Type B pancreatic cell (in vitro differentiated cells): Measurements from ENCODE around the gene ARL8A. TPM values are rescaled to one million over a fixed set of nuclear protein-coding genes. Genes with fewer than 3 reads are reported as not detected.

ENCODE experiments used
- DNase-seq: peaks from one replicate; pipeline ENCODE4 v3.0.0; 2021; ENCODE audit warnings: mixed read lengths; ENCODE audit not compliant: unreplicated experiment; ENCODE audit errors: extremely low spot score
- H3K27ac Mint-ChIP-seq: 2 replicates; pipeline ENCODE4 v1.8.0; 2021; ENCODE audit warnings: mild to moderate bottlenecking, mixed read lengths
- H3K27me3 Mint-ChIP-seq: 2 replicates; pipeline ENCODE4 v1.8.0; 2021; ENCODE audit warnings: mixed read lengths
- H3K36me3 Mint-ChIP-seq: 2 replicates; pipeline ENCODE4 v1.8.0; 2021; ENCODE audit warnings: mixed read lengths
- H3K4me1 Mint-ChIP-seq: one replicate; pipeline ENCODE4 v1.8.0; 2021; ENCODE audit warnings: mixed read lengths; ENCODE audit not compliant: unreplicated experiment
- H3K4me3 Mint-ChIP-seq: 2 replicates; pipeline ENCODE4 v1.8.0; 2021; ENCODE audit warnings: mild to moderate bottlenecking, mixed read lengths
- H3K9me3 Mint-ChIP-seq: 2 replicates; pipeline ENCODE4 v1.8.0; 2021; ENCODE audit warnings: mixed read lengths
- total RNA-seq: library from RNA; stranded (reverse); gene quantifications from 2 replicates; pipeline ENCODE4 v1.2.1, GENCODE V29; 2021; ENCODE audit warnings: low replicate concordance
- TF ChIP-seq, protein P1 (sequence below): fragments of 200-600 bp; sonication (generic); conservative IDR thresholded peaks from 2 replicates; pipeline ENCODE4 v1.5.0; 2021; ENCODE audit warnings: antibody characterized with exemption, mild to moderate bottlenecking

The ARL8A gene
- total RNA-seq, 1 donor from 2014 or later = 58.6 TPM

DNA sequence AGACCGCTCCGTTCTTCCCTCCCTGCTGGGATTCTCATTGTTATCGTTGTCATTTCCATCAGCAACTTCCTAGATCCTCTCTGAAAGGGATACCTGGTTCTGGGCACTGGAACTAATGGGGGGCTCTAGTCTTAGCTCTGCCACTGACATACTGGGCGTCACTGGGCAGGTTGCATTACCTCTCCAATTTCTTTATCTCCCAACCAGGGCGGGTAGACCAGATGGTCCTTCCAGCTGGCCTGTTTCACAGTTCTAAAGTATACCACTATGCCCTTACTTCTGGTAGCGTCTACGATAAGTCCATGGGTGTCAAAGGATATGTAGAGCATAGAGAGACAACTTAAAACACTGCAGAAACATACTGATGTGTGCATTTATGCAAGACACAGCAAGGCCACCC lies 20.4 kb downstream of the ARL8A start:
- H3K27me3 Mint-ChIP-seq = peaks cover 4% of the 10 kb centered on the region
- TF ChIP-seq, protein P1, sequence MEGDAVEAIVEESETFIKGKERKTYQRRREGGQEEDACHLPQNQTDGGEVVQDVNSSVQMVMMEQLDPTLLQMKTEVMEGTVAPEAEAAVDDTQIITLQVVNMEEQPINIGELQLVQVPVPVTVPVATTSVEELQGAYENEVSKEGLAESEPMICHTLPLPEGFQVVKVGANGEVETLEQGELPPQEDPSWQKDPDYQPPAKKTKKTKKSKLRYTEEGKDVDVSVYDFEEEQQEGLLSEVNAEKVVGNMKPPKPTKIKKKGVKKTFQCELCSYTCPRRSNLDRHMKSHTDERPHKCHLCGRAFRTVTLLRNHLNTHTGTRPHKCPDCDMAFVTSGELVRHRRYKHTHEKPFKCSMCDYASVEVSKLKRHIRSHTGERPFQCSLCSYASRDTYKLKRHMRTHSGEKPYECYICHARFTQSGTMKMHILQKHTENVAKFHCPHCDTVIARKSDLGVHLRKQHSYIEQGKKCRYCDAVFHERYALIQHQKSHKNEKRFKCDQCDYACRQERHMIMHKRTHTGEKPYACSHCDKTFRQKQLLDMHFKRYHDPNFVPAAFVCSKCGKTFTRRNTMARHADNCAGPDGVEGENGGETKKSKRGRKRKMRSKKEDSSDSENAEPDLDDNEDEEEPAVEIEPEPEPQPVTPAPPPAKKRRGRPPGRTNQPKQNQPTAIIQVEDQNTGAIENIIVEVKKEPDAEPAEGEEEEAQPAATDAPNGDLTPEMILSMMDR = no peak
- DNase-seq = no peak
- H3K4me1 Mint-ChIP-seq = peaks cover 13% of the 10 kb centered on the region
- no peak overlapping the region for H3K27ac Mint-ChIP-seq
- no peaks in the 10 kb centered on the region for H3K36me3 Mint-ChIP-seq
- H3K4me3 Mint-ChIP-seq = no peak overlapping the region
- H3K9me3 Mint-ChIP-seq = no peaks in the 10 kb centered on the region

DNA sequence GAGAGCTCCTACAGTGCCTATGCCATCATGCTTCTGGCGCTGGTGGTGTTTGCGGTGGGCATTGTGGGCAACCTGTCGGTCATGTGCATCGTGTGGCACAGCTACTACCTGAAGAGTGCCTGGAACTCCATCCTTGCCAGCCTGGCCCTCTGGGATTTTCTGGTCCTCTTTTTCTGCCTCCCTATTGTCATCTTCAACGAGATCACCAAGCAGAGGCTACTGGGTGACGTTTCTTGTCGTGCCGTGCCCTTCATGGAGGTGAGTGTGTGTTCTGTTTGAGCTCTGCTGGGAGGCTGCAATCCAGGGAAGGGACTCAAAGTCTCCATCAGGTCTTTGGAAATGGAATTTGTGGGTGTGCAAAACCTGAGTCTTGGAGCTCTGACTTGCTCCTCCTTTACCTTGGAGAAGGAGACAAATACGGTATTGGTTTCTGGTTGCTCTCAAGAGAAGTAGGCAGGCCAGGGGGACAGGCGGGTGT lies 21.2 kb downstream of the ARL8A start:
- Mint-ChIP-seq H3K36me3 (no peaks in the 10 kb centered on the region), H3K4me3 (no peak overlapping the region), H3K4me1 (peaks cover 13% of the 10 kb centered on the region), H3K9me3 (no peaks in the 10 kb centered on the region), H3K27me3 (peaks cover 4% of the 10 kb centered on the region), H3K27ac (no peak overlapping the region)
- DNase-seq = no peak
- TF ChIP-seq, protein P1 = no peak

GRCh38 chr1:202122639-202123335 lies 21.8 kb downstream of the ARL8A start, which contains the start of gene GPR37L1:
Gene GPR37L1 (plus strand): TSS chr1:202122917. CDS start chr1:202122964, 47 bp downstream.
- Mint-ChIP-seq H3K27me3 (peaks cover 4% of the 10 kb centered on the region), H3K4me1 (peaks cover 13% of the 10 kb centered on the region), H3K27ac (no peak within 1 kb of the TSS), H3K36me3 (no peaks in the 10 kb centered on the region), H3K4me3 (no peak within 1 kb of the TSS), H3K9me3 (no peaks in the 10 kb centered on the region)
- TF ChIP-seq, protein P1 = peak; percentile 75
- no peak for DNase-seq

DNA sequence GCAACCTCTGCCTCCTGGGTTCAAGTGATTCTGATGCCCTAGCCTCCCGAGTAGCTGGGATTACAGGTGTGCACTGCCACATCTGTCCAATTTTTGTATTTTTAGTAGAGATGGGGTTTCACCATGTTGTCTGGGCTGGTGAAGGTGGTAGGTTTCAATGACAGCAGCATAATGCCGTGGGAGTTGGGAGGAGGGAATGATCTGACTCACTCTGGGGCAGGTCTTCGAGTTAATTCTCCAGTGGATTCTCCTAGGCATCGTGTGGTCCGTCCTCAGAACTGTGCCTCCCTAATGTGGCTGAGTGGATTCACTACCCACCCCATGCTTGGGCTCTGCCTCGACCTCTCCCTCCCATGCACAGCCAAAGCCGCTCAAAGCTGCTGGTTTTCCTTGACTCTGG lies 23.5 kb downstream of the ARL8A start:
- peaks cover 4% of the 10 kb centered on the region for H3K27me3 Mint-ChIP-seq
- H3K4me1 Mint-ChIP-seq = peaks cover 13% of the 10 kb centered on the region
- TF ChIP-seq, protein P1 = no peak
- H3K9me3 Mint-ChIP-seq = no peaks in the 10 kb centered on the region
- no peak for DNase-seq
- no peak overlapping the region for H3K27ac Mint-ChIP-seq
- no peaks in the 10 kb centered on the region for H3K36me3 Mint-ChIP-seq
- no peak overlapping the region for H3K4me3 Mint-ChIP-seq

DNA sequence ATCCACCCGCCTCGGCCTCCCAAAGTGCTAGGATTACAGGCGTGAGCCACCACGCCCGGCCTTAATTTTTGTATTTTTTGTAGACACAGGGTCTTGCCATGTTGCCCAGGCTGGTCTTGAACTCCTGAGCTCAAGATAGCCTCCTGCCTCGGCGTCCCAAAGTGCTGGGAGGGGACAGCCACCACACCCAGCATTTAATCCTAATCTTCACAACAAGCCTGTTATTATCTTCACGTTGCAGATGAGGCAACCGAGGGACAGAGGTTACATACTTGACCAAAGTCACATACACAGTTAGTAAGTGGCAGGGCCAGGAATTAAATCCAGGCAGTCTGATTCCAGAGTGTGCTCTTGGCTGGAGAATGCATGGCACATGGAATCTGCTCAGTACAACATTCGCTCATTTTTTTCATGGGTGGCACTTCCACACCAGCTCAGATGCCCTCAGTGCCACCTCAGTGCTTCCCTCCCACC lies 26.6 kb downstream of the ARL8A start:
- Mint-ChIP-seq H3K27ac (no peak overlapping the region), H3K4me3 (no peak overlapping the region), H3K9me3 (no peaks in the 10 kb centered on the region), H3K27me3 (no peaks in the 10 kb centered on the region), H3K36me3 (no peaks in the 10 kb centered on the region), H3K4me1 (peaks cover 30% of the 10 kb centered on the region)
- TF ChIP-seq, protein P1 = no peak
- DNase-seq = no peak
